H9 (cell line): ENCODE measurements around the gene SLCO2A1. TPM values are rescaled to one million over a fixed set of nuclear protein-coding genes. Genes with fewer than 3 reads are reported as not detected.

Source experiments
- DNase-seq: peaks from one replicate; pipeline ENCODE4 v3.0.0-alpha.2; 2017
- H2AFZ ChIP-seq: one replicate; pipeline ENCODE4 v1.6.1; 2013; ENCODE audit warnings: mild to moderate bottlenecking, low read length, control low read depth, moderate library complexity
- H2AK5ac ChIP-seq: 2 replicates; pipeline ENCODE4 v1.6.1; 2013; ENCODE audit warnings: low read length, control low read depth, mixed read lengths; ENCODE audit not compliant: insufficient read length
- H2BK120ac ChIP-seq: one replicate; pipeline ENCODE4 v1.6.1; 2013; ENCODE audit warnings: low read depth, mild to moderate bottlenecking, low read length, control low read depth, inconsistent platforms; ENCODE audit not compliant: poor library complexity, severe bottlenecking
- H2BK12ac ChIP-seq: 2 replicates; pipeline ENCODE4 v1.6.1; 2013; ENCODE audit warnings: low read length, control low read depth, mixed read lengths, low read depth; ENCODE audit not compliant: insufficient read length
- H2BK15ac ChIP-seq: 2 replicates; pipeline ENCODE4 v1.6.1; 2013; ENCODE audit warnings: low read depth, low read length, control low read depth
- H2BK20ac ChIP-seq: one replicate; pipeline ENCODE4 v1.6.1; 2013; ENCODE audit warnings: low read depth, mild to moderate bottlenecking, low read length, control low read depth, inconsistent platforms; ENCODE audit not compliant: poor library complexity, severe bottlenecking
- H2BK5ac ChIP-seq: 2 replicates; pipeline ENCODE4 v1.6.1; 2013; ENCODE audit warnings: low read length, control low read depth, mixed read lengths; ENCODE audit not compliant: insufficient read length
- H3K14ac ChIP-seq: 2 replicates; pipeline ENCODE4 v1.6.1; 2013; ENCODE audit warnings: low read length, control low read depth; ENCODE audit not compliant: insufficient read depth
- H3K18ac ChIP-seq: 2 replicates; pipeline ENCODE4 v1.6.1; 2013; ENCODE audit warnings: low read depth, mild to moderate bottlenecking, mixed read lengths, low read length, control low read depth; ENCODE audit not compliant: insufficient read length
- H3K23ac ChIP-seq: 2 replicates; pipeline ENCODE4 v1.6.1; 2013; ENCODE audit warnings: low read length, control low read depth, mixed read lengths, low read depth; ENCODE audit not compliant: insufficient read length
- H3K23me2 ChIP-seq: 2 replicates; pipeline ENCODE4 v1.6.1; 2013; ENCODE audit warnings: low read depth, mild to moderate bottlenecking, mixed read lengths, low read length, control low read depth; ENCODE audit not compliant: insufficient read length, poor library complexity, severe bottlenecking
- H3K27ac ChIP-seq: 2 replicates; pipeline ENCODE4 v1.5.1; 2013; ENCODE audit warnings: low read length, control low read depth, mixed read lengths, low read depth; ENCODE audit not compliant: insufficient read length
- H3K27me3 ChIP-seq: 2 replicates; pipeline ENCODE4 v1.6.1; 2013; ENCODE audit warnings: low read length, control low read depth, inconsistent platforms; ENCODE audit not compliant: insufficient read depth
- H3K4ac ChIP-seq: 2 replicates; pipeline ENCODE4 v1.6.1; 2013; ENCODE audit warnings: low read depth, mild to moderate bottlenecking, control low read depth, inconsistent platforms, low read length, moderate library complexity
- H3K4me1 ChIP-seq: 2 replicates; pipeline ENCODE4 v1.6.1; 2013; ENCODE audit warnings: low read length, control low read depth, inconsistent platforms; ENCODE audit not compliant: insufficient read depth
- H3K4me2 ChIP-seq: 2 replicates; pipeline ENCODE4 v1.6.1; 2013; ENCODE audit warnings: low read length, control low read depth, mixed read lengths; ENCODE audit not compliant: insufficient read length, insufficient read depth
- H3K56ac ChIP-seq: 2 replicates; pipeline ENCODE4 v1.6.1; 2013; ENCODE audit warnings: low read depth, mild to moderate bottlenecking, mixed read lengths, low read length, control low read depth; ENCODE audit not compliant: insufficient read length
- H3K79me1 ChIP-seq: 2 replicates; pipeline ENCODE4 v1.6.1; 2013; ENCODE audit warnings: low read depth, mild to moderate bottlenecking, moderate library complexity, low read length, control low read depth, inconsistent platforms; ENCODE audit not compliant: insufficient read depth, poor library complexity, severe bottlenecking
- H3K79me2 ChIP-seq: 2 replicates; pipeline ENCODE4 v1.6.1; 2013; ENCODE audit warnings: low read length, control low read depth, inconsistent platforms; ENCODE audit not compliant: insufficient read depth
- H3K9ac ChIP-seq: 2 replicates; pipeline ENCODE4 v1.6.1; 2013; ENCODE audit warnings: low read length, control low read depth, mixed read lengths; ENCODE audit not compliant: insufficient read length; ENCODE audit errors: extremely low read depth
- H3K9me3 ChIP-seq: one replicate; pipeline ENCODE4 v1.6.1; 2013; ENCODE audit warnings: low read depth, low read length, inconsistent platforms; ENCODE audit not compliant: control insufficient read depth
- H3T11ph ChIP-seq: one replicate; pipeline ENCODE4 v1.6.1; 2013; ENCODE audit warnings: mild to moderate bottlenecking, low read length, control low read depth, inconsistent platforms
- H4K20me1 ChIP-seq: one replicate; pipeline ENCODE4 v1.6.1; 2013; ENCODE audit not compliant: control insufficient read depth, insufficient read length, insufficient read depth
- H4K5ac ChIP-seq: 2 replicates; pipeline ENCODE4 v1.6.1; 2013; ENCODE audit warnings: low read depth, mild to moderate bottlenecking, mixed read lengths, low read length, control low read depth; ENCODE audit not compliant: insufficient read length
- H4K8ac ChIP-seq: replicated peaks from 2 replicates; pipeline ENCODE4 v1.6.1; 2013; ENCODE audit warnings: low read length, control low read depth, mixed read lengths, low read depth; ENCODE audit not compliant: insufficient read length
- H4K91ac ChIP-seq: 2 replicates; pipeline ENCODE4 v1.6.1; 2013; ENCODE audit warnings: low read depth, mild to moderate bottlenecking, moderate library complexity, mixed read lengths, low read length, control low read depth; ENCODE audit not compliant: insufficient read length
- H3K27ac Mint-ChIP-seq, 3 experiments: 2 replicates in 2 of 3; 3 replicates in 1 of 3; pipeline ENCODE4 v1.8.0; 2020 to 2021; ENCODE audit warnings: mixed read lengths in 3 of 3, mild to moderate bottlenecking in 1 of 3, moderate library complexity in 1 of 3
- H3K27me3 Mint-ChIP-seq: 2 replicates; pipeline ENCODE4 v1.8.0; 2021; ENCODE audit warnings: low read depth, mild to moderate bottlenecking, moderate library complexity, mixed read lengths
- H3K36me3 Mint-ChIP-seq, 3 experiments: 2 replicates in 2 of 3; 3 replicates in 1 of 3; pipeline ENCODE4 v1.8.0; 2020 to 2021; ENCODE audit warnings: low read depth in 3 of 3, mixed read lengths in 3 of 3; ENCODE audit not compliant: insufficient read depth in 1 of 3
- H3K4me1 Mint-ChIP-seq, 2 experiments: 2 replicates each; pipeline ENCODE4 v1.8.0; 2020; ENCODE audit warnings: mixed read lengths in 2 of 2
- H3K4me3 Mint-ChIP-seq, 2 experiments: 2 replicates in 1 of 2; 3 replicates in 1 of 2; pipeline ENCODE4 v1.8.0; 2020 to 2021; ENCODE audit warnings: mild to moderate bottlenecking in 2 of 2, mixed read lengths in 2 of 2, moderate library complexity in 1 of 2
- H3K9me3 Mint-ChIP-seq, 2 experiments: 2 replicates in 1 of 2; 3 replicates in 1 of 2; pipeline ENCODE4 v1.8.0; 2020; ENCODE audit warnings: mild to moderate bottlenecking in 2 of 2, mixed read lengths in 2 of 2, moderate library complexity in 1 of 2
- CTCF ChIP-seq: fragments of 200-600 bp; sonication (generic); conservative IDR thresholded peaks from 3 replicates; pipeline ENCODE4 v1.8.0; 2021; ENCODE audit warnings: antibody characterized with exemption, mild to moderate bottlenecking
- WGBS: extraction: QIAGEN DNeasy Blood & Tissue Kit; methylation state at CpG from one replicate; pipeline ENCODE4 v1.1.7; 2013; ENCODE audit warnings: missing lambda C conversion rate, low lambda C conversion rate, mixed read lengths; ENCODE audit not compliant: insufficient read length; ENCODE audit errors: extremely low coverage; 5-methylcytosine and 5-hydroxymethylcytosine counted together
- total RNA-seq: library from RNA; stranded (reverse); gene quantifications from 2 replicates; pipeline ENCODE4 v1.2.1, GENCODE V29; 2021

SLCO2A1 gene
- total RNA-seq, 1 experiment from 2014 or later: 0.98 TPM

GRCh38 chr3:133890972-133891644, 138.6 kb downstream of the SLCO2A1 start:
- no peak overlapping the region for H4K91ac ChIP-seq
- H4K8ac ChIP-seq: no peak overlapping the region
- Mint-ChIP-seq H3K27me3 (peaks cover 39% of the 10 kb centered on the region), H3K36me3 (no peaks in the 10 kb centered on the region), H3K4me1 (peaks cover 5 to 27% of the 10 kb centered on the region in 2 experiments), H3K4me3 (no peak overlapping the region), H3K9me3 (no peaks in the 10 kb centered on the region), H3K27ac (no peak overlapping the region)
- no peak overlapping the region for H2AK5ac ChIP-seq
- no peak overlapping the region for H3K9ac ChIP-seq
- no CpG with 5 or more reads among the region's 5 CpGs for WGBS
- H3K18ac ChIP-seq: no peak overlapping the region
- TF ChIP-seq CTCF: no peak
- H3K9me3 ChIP-seq: no peaks in the 10 kb centered on the region
- no peak overlapping the region for H2BK15ac ChIP-seq
- H3K79me1 ChIP-seq: no peaks in the 10 kb centered on the region
- peaks cover 6% of the 10 kb centered on the region; the same call in 1 of the 2 replicates for H3K27me3 ChIP-seq
- no peak overlapping the region for H3K23ac ChIP-seq
- no peaks in the 10 kb centered on the region for H4K20me1 ChIP-seq
- no peak overlapping the region for H4K5ac ChIP-seq
- DNase-seq: no peak
- H2AFZ ChIP-seq: no peak overlapping the region
- H2BK120ac ChIP-seq: no peak overlapping the region
- no peaks in the 10 kb centered on the region; the same call in 1 of the 2 replicates for H3K4me1 ChIP-seq
- no peaks in the 10 kb centered on the region for H3K79me2 ChIP-seq
- no peak overlapping the region for H3K4me2 ChIP-seq
- no peak overlapping the region for H3K14ac ChIP-seq
- no peak overlapping the region for H2BK20ac ChIP-seq
- H2BK12ac ChIP-seq: no peak overlapping the region
- no peak overlapping the region for H3K4ac ChIP-seq
- H3T11ph ChIP-seq: no peak overlapping the region
- H3K27ac ChIP-seq: no peak overlapping the region
- no peak overlapping the region for H2BK5ac ChIP-seq
- no peak overlapping the region for H3K56ac ChIP-seq
- H3K23me2 ChIP-seq: peaks cover 9% of the 10 kb centered on the region
